ENCODE data around the gene DHRS7B. TPM values are rescaled to one million over a fixed set of nuclear protein-coding genes. Genes with fewer than 3 reads are reported as not detected.
"Not testable (repeated sequence)": the region's sequence is repeated elsewhere in the genome, so short reads cannot be mapped to it uniquely, and the experiment has no call there.

The DHRS7B gene
- total RNA-seq, 1 experiment from 2014 or later: 29.5 TPM

DNA sequence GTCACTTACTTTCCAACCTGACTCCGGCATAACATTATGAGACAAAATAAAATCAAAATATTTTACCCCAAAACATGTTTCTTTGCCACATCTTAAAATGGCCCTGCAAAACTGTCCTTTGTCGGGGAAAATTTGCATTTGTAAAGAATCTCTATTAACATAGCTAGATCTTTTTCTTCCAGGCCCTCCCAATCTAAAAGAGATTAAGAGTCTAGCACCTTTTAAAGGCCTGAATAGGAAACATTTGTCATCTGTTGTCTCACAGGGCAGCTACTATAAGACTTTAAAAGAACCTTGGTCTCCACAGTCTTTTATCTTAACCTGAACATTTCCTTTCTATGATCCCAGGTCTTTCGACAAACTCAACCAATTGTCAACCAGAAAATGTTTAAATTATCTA, 18.1 kb upstream of the DHRS7B start:
- BruUV-seq (replicated peaks): no TSS peak
- H3K9me3 ChIP-seq (ENCODE audit: low read length): no peaks in the 10 kb centered on the region
- H3K36me3 ChIP-seq (ENCODE audit: low read depth, low read length): no peaks in the 10 kb centered on the region
- TF ChIP-seq EZH2phosphoT487 (IDR thresholded peaks at IDR 0.05; ENCODE audit: borderline replicate concordance, low read length): no peak
- TF ChIP-seq, protein P1, sequence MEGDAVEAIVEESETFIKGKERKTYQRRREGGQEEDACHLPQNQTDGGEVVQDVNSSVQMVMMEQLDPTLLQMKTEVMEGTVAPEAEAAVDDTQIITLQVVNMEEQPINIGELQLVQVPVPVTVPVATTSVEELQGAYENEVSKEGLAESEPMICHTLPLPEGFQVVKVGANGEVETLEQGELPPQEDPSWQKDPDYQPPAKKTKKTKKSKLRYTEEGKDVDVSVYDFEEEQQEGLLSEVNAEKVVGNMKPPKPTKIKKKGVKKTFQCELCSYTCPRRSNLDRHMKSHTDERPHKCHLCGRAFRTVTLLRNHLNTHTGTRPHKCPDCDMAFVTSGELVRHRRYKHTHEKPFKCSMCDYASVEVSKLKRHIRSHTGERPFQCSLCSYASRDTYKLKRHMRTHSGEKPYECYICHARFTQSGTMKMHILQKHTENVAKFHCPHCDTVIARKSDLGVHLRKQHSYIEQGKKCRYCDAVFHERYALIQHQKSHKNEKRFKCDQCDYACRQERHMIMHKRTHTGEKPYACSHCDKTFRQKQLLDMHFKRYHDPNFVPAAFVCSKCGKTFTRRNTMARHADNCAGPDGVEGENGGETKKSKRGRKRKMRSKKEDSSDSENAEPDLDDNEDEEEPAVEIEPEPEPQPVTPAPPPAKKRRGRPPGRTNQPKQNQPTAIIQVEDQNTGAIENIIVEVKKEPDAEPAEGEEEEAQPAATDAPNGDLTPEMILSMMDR (conservative IDR thresholded peaks at IDR 0.05; ENCODE audit: low read depth, low read length): no peak
- TF ChIP-seq EZH2 (IDR thresholded peaks at IDR 0.05; ENCODE audit: low read length, unreplicated experiment): no peak
- H3K79me2 ChIP-seq (ENCODE audit: low read length): no peaks in the 10 kb centered on the region
- H3K9me2 ChIP-seq (replicated peaks; ENCODE audit: low read length): no peaks in the 10 kb centered on the region
- no peak overlapping the region for H3K4me2 ChIP-seq (ENCODE audit: low read length)
- H3F3A ChIP-seq (ENCODE audit: low read length, unreplicated experiment): no peaks in the 10 kb centered on the region
- ChIA-PET POLR2A (ENCODE audit: unreplicated experiment) (no interaction called here), CTCF (no interaction called here)
- ATAC-seq: no peak
- H4K20me1 ChIP-seq (ENCODE audit: low read length): no peaks in the 10 kb centered on the region
- intact Hi-C loops (cut with micrococcal nuclease): no loop called here
- no peak overlapping the region for H3K27ac ChIP-seq (ENCODE audit: low read length)
- no peak overlapping the region for H3K4me3 ChIP-seq (ENCODE audit: low read length)
- H3K4me1 ChIP-seq (ENCODE audit: insufficient read depth, low read length): no peaks in the 10 kb centered on the region
- no peak overlapping the region for H3K9ac ChIP-seq (ENCODE audit: low read length)
- no peaks in the 10 kb centered on the region for H3K27me3 ChIP-seq (ENCODE audit: low read length)
- H2AFZ ChIP-seq (ENCODE audit: low read length): no peak overlapping the region
- DNase-seq: no peak

GRCh38 chr17:21113049-21113690, 13.6 kb upstream of the DHRS7B start:
- Histone ChIP-seq H3F3A (ENCODE audit: low read length, unreplicated experiment) (no peaks in the 10 kb centered on the region), H3K4me1 (ENCODE audit: insufficient read depth, low read length) (no peaks in the 10 kb centered on the region), H3K9ac (ENCODE audit: low read length) (no peak overlapping the region), H3K9me3 (ENCODE audit: low read length) (no peaks in the 10 kb centered on the region), H3K79me2 (ENCODE audit: low read length) (no peaks in the 10 kb centered on the region), H4K20me1 (ENCODE audit: low read length) (no peaks in the 10 kb centered on the region), H3K9me2 (replicated peaks; ENCODE audit: low read length) (no peaks in the 10 kb centered on the region), H3K27me3 (ENCODE audit: low read length) (no peaks in the 10 kb centered on the region), H2AFZ (ENCODE audit: low read length) (no peak overlapping the region), H3K27ac (ENCODE audit: low read length) (no peak overlapping the region), H3K36me3 (ENCODE audit: low read depth, low read length) (no peaks in the 10 kb centered on the region), H3K4me2 (ENCODE audit: low read length) (no peak overlapping the region), H3K4me3 (ENCODE audit: low read length) (no peak overlapping the region)
- DNase-seq (no peak), ATAC-seq (no peak)
- TF ChIP-seq EZH2 (IDR thresholded peaks at IDR 0.05; ENCODE audit: low read length, unreplicated experiment): no peak
- TF ChIP-seq, protein P1 (conservative IDR thresholded peaks at IDR 0.05; ENCODE audit: low read depth, low read length): no peak
- TF ChIP-seq EZH2phosphoT487 (IDR thresholded peaks at IDR 0.05; ENCODE audit: borderline replicate concordance, low read length): no peak
- POLR2A ChIA-PET (ENCODE audit: unreplicated experiment): no interaction called here
- BruUV-seq (replicated peaks): no TSS peak
- intact Hi-C loops (cut with micrococcal nuclease): no loop called here
- CTCF ChIA-PET: no interaction called here

- Histone ChIP-seq H3K9me2 (replicated peaks; ENCODE audit: low read length) (no peaks in the 10 kb centered on the region), H3K27ac (ENCODE audit: low read length) (no peak overlapping the region), H3K79me2 (ENCODE audit: low read length) (no peaks in the 10 kb centered on the region), H3K9me3 (ENCODE audit: low read length) (no peaks in the 10 kb centered on the region), H3K36me3 (ENCODE audit: low read depth, low read length) (no peaks in the 10 kb centered on the region), H3F3A (ENCODE audit: low read length, unreplicated experiment) (no peaks in the 10 kb centered on the region), H4K20me1 (ENCODE audit: low read length) (no peaks in the 10 kb centered on the region), H3K4me2 (ENCODE audit: low read length) (no peak overlapping the region), H3K4me1 (ENCODE audit: insufficient read depth, low read length) (no peaks in the 10 kb centered on the region), H3K9ac (ENCODE audit: low read length) (no peak overlapping the region), H2AFZ (ENCODE audit: low read length) (no peak overlapping the region), H3K4me3 (ENCODE audit: low read length) (no peak overlapping the region), H3K27me3 (ENCODE audit: low read length) (no peaks in the 10 kb centered on the region)
- BruUV-seq (replicated peaks): no TSS peak
- ChIA-PET POLR2A (ENCODE audit: unreplicated experiment) (no interaction called here), CTCF (no interaction called here)
- TF ChIP-seq, protein P1 (conservative IDR thresholded peaks at IDR 0.05; ENCODE audit: low read depth, low read length): no peak
- TF ChIP-seq EZH2phosphoT487 (IDR thresholded peaks at IDR 0.05; ENCODE audit: borderline replicate concordance, low read length) (no peak), EZH2 (IDR thresholded peaks at IDR 0.05; ENCODE audit: low read length, unreplicated experiment) (no peak)
- intact Hi-C loops (cut with micrococcal nuclease): no loop called here
- DNase-seq (no peak), ATAC-seq (no peak)
These were observed 13.0 kb upstream of the DHRS7B start for GRCh38 chr17:21113716-21114115.

DNA sequence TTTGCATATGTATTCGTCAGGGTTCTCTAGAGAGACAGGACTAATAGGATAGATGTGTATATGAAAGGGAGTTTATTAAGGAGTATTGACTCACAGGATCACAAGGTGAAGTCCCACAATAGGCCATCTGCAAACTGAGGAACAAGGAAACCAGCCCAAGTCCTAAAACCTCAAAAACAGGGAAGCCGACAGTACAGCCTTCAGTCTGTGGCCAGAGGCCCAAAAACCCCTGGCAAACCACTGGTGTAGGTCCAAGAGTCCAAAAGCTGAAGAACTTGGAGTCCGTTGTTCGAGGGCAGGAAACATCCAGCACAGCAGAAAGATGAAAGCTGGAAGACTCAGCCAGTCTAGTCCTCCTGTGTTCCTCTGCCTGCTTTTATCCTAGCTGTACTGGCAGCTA, 12.0 kb upstream of the DHRS7B start:
- intact Hi-C loops (cut with micrococcal nuclease); ATAC-seq; H3K4me2 ChIP-seq (ENCODE audit: low read length); H3K36me3 ChIP-seq (ENCODE audit: low read depth, low read length); H3K4me3 ChIP-seq (ENCODE audit: low read length); H3K9me2 ChIP-seq (replicated peaks; ENCODE audit: low read length); H3K9ac ChIP-seq (ENCODE audit: low read length); H3K4me1 ChIP-seq (ENCODE audit: insufficient read depth, low read length); H2AFZ ChIP-seq (ENCODE audit: low read length); BruUV-seq (replicated peaks); H3F3A ChIP-seq (ENCODE audit: low read length, unreplicated experiment); POLR2A ChIA-PET (ENCODE audit: unreplicated experiment); H3K9me3 ChIP-seq (ENCODE audit: low read length); H3K27ac ChIP-seq (ENCODE audit: low read length); DNase-seq; H3K79me2 ChIP-seq (ENCODE audit: low read length); CTCF ChIA-PET; H4K20me1 ChIP-seq (ENCODE audit: low read length); H3K27me3 ChIP-seq (ENCODE audit: low read length): not testable (repeated sequence)

All from PC-3 (cell line).